ENCODE results near the gene OR2S2. TPM values are rescaled to one million over a fixed set of nuclear protein-coding genes. Genes with fewer than 3 reads are reported as not detected.
A peak's percentile ranks its signal among the peaks of the same experiment; 100 is the strongest.

Gene OR2S2
- total RNA-seq (2022) (not detected in 2 replicates), Bru-seq, nascent RNA (percentile 14 among the genes with signal in this experiment), BruChase-seq, experiment 1, labeled RNA remaining after a 6-hour chase (not detected), BruChase-seq, experiment 2, labeled RNA remaining after a 2-hour chase (not detected)
- long read RNA-seq, result 0 reads

DNA sequence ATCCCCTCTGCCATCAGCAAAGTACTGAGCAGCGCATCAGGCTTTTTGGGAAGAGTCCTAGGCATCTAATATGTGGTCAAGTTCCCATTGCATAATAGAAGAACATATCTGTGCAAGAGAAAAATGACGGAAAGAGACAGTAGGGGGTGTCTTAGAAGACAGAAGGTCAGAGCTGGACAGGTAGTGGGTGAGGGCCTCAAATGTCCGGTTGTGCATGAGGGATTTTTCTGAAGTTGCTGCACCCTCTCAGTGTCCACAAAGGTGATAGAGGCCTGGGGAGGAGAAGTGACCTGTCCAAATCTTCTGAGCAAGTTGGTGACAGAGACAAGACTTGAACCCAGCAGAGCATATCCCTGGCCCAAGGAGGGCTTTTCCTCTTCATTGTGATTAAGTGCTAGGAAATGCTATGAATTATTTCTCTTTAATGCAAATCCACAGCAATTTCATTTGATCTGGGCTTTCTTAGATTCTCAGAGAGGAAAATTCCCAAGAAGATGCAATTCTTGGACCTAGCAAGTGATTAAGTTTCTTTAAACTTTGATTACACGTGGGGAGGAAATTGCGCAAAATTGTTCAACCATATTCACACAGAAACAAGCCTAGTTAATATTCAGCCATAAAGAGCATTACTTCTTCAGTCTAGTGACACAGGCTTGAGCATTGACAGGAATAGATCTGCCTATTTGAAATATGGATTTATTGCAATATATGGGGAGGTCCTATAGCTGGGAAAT is at the start of gene OR2S2:
OR2S2 (minus strand) TSS at position 51 of the 734 bp plus-strand sequence. CDS start 56 bp downstream, outside the sequence.
- no peak for TF ChIP-seq CTCF (IDR thresholded peaks at IDR 0.05; ENCODE audit: unreplicated experiment)
- ChIA-PET CTCF (interaction anchor here (0.6 to 4.1 kb wide), 6 partner anchors 13 to 151 kb away, joined by 3 to 50 read pairs (median 4); no protein-coding TSS in a partner anchor), POLR2A (interaction anchor here (1.1 kb wide), 1 partner anchor 71 kb away, joined by 3 read pairs; no protein-coding TSS in a partner anchor)
- no peak for DNase-seq (ENCODE audit: unreplicated experiment)
- H3K27ac Mint-ChIP-seq (ENCODE audit: low read depth, unreplicated experiment), result no peak within 1 kb of the TSS
- H3K4me3 Mint-ChIP-seq (ENCODE audit: unreplicated experiment), result no peak within 1 kb of the TSS
- H3K36me3 Mint-ChIP-seq (ENCODE audit: insufficient read depth, unreplicated experiment), result no peaks in the 10 kb centered on the region
- H3K4me1 Mint-ChIP-seq (ENCODE audit: insufficient read depth, unreplicated experiment), result peaks cover 12% of the 10 kb centered on the region
- peaks cover 57% of the 10 kb centered on the region for H3K27me3 Mint-ChIP-seq (ENCODE audit: insufficient read depth, unreplicated experiment)
- intact Hi-C loops (cut with micrococcal nuclease), result loop anchor here (5.0 kb wide), 1 partner anchor 49 kb away; no protein-coding TSS in a partner anchor
- BruUV-seq (replicated peaks), result no TSS peak
- no peaks in the 10 kb centered on the region for H3K9me3 Mint-ChIP-seq (ENCODE audit: unreplicated experiment)

- DNase-seq (ENCODE audit: unreplicated experiment), result no peak
- H3K4me3 Mint-ChIP-seq (ENCODE audit: unreplicated experiment), result no peak overlapping the region
- intact Hi-C loops (cut with micrococcal nuclease), result loop anchor here (5.0 kb wide), 1 partner anchor 50 kb away; the partner anchor contains the start of gene OR2S2
- no TSS peak for BruUV-seq (replicated peaks)
- H3K36me3 Mint-ChIP-seq (ENCODE audit: insufficient read depth, unreplicated experiment), result no peaks in the 10 kb centered on the region
- no peaks in the 10 kb centered on the region for H3K9me3 Mint-ChIP-seq (ENCODE audit: unreplicated experiment)
- H3K27me3 Mint-ChIP-seq (ENCODE audit: insufficient read depth, unreplicated experiment), result peaks cover 97% of the 10 kb centered on the region
- TF ChIP-seq CTCF (IDR thresholded peaks at IDR 0.05; ENCODE audit: unreplicated experiment), result no peak
- H3K27ac Mint-ChIP-seq (ENCODE audit: low read depth, unreplicated experiment), result no peak overlapping the region
- H3K4me1 Mint-ChIP-seq (ENCODE audit: insufficient read depth, unreplicated experiment), result no peaks in the 10 kb centered on the region
- POLR2A ChIA-PET, result interaction anchor here (0.5 to 1.7 kb wide), 5 partner anchors 8 to 69 kb away, joined by 3 to 5 read pairs (median 3); partner anchors contain the start of gene RECK
- CTCF ChIA-PET, result interaction anchor here (0.6 to 6.6 kb wide), 19 partner anchors 8 to 1725 kb away, joined by 3 to 75 read pairs (median 4); partner anchors contain the start of genes CCIN and CLTA
Observed at GRCh38 chr9:36007316-36007708, 49.4 kb upstream of the OR2S2 start.

GRCh38 chr9:36006549-36007315 is 48.8 kb upstream of the OR2S2 start:
- BruUV-seq (replicated peaks), result no TSS peak
- CTCF ChIA-PET, result interaction anchor here (0.6 to 6.6 kb wide), 13 partner anchors 9 to 184 kb away, joined by 3 to 75 read pairs (median 6); partner anchors contain the start of genes CCIN and CLTA
- POLR2A ChIA-PET, result interaction anchor here (0.5 to 1.7 kb wide), 5 partner anchors 9 to 69 kb away, joined by 3 to 5 read pairs (median 3); partner anchors contain the start of gene RECK
- TF ChIP-seq CTCF (IDR thresholded peaks at IDR 0.05; ENCODE audit: unreplicated experiment), result no peak
- intact Hi-C loops (cut with micrococcal nuclease), result loop anchor here (5.0 kb wide), 1 partner anchor 49 kb away; the partner anchor contains the start of gene OR2S2
- Mint-ChIP-seq H3K36me3 (ENCODE audit: insufficient read depth, unreplicated experiment) (no peaks in the 10 kb centered on the region), H3K27me3 (ENCODE audit: insufficient read depth, unreplicated experiment) (peaks cover 97% of the 10 kb centered on the region), H3K27ac (ENCODE audit: low read depth, unreplicated experiment) (no peak overlapping the region), H3K4me1 (ENCODE audit: insufficient read depth, unreplicated experiment) (no peaks in the 10 kb centered on the region), H3K9me3 (ENCODE audit: unreplicated experiment) (no peaks in the 10 kb centered on the region), H3K4me3 (ENCODE audit: unreplicated experiment) (no peak overlapping the region)
- DNase-seq (ENCODE audit: unreplicated experiment), result no peak
